ENCODE results near the gene ANKRD33B.
"Not testable (repeated sequence)": the region's sequence is repeated elsewhere in the genome, so short reads cannot be mapped to it uniquely, and the experiment has no call there.

Gene ANKRD33B

GRCh38 chr5:10563945-10564837 is at the start of gene ANKRD33B:
TSS of gene ANKRD33B (plus strand) at chr5:10564070. CDS start at chr5:10564468, 398 bp downstream.
- Histone ChIP-seq H3K4me3 (ENCODE audit: low read length) (peak within 1 kb of the TSS; percentile 96), H3K4me2 (ENCODE audit: low read depth, low read length) (peak within 1 kb of the TSS; percentile 98), H3K9me3 (replicated peaks; ENCODE audit: insufficient read depth, low read length) (no peaks in the 10 kb centered on the region), H3K27ac (ENCODE audit: low read length) (peak within 1 kb of the TSS; percentile 91), H3K27me3 (replicated peaks; ENCODE audit: insufficient read depth, low read length) (no peaks in the 10 kb centered on the region), H3K36me3 (replicated peaks; ENCODE audit: insufficient read depth, low read length) (no peaks in the 10 kb centered on the region), H3K79me2 (ENCODE audit: low read length) (peaks cover 48% of the 10 kb centered on the region), H4K20me1 (ENCODE audit: insufficient read depth, low read length) (peaks cover 5% of the 10 kb centered on the region; the same call in 1 of the 2 replicates), H3K9me2 (replicated peaks; ENCODE audit: insufficient read depth, low read length) (no peaks in the 10 kb centered on the region), H3K4me1 (ENCODE audit: low read length) (0 out of 2 replicates have a peak, but pooled peaks cover 5% of the 10 kb centered on the region), H3F3A (ENCODE audit: insufficient read depth, low read length) (peaks cover 8% of the 10 kb centered on the region), H3K9ac (ENCODE audit: low read length) (peak within 1 kb of the TSS; percentile 81), H2AFZ (ENCODE audit: low read length) (peak within 1 kb of the TSS; percentile 81)
- peak; percentile 88 for DNase-seq
- TF ChIP-seq EZH2 (optimal IDR thresholded peaks at IDR 0.05; ENCODE audit: low read depth, low read length) = no peak
- no peak for TF ChIP-seq CTCF (IDR thresholded peaks at IDR 0.05; ENCODE audit: low read length)
- no peak for TF ChIP-seq EZH2phosphoT487 (IDR thresholded peaks at IDR 0.05; ENCODE audit: low read length)

GRCh38 chr5:10514572-10514971 is 49.3 kb upstream of the ANKRD33B start:
- H3K9ac ChIP-seq (ENCODE audit: low read length) = not testable (repeated sequence)

GRCh38 chr5:10515492-10515891 is 48.4 kb upstream of the ANKRD33B start:
- no peaks in the 10 kb centered on the region for H3F3A ChIP-seq (ENCODE audit: insufficient read depth, low read length)
- H3K79me2 ChIP-seq (ENCODE audit: low read length) = no peaks in the 10 kb centered on the region
- no peak overlapping the region for H3K27ac ChIP-seq (ENCODE audit: low read length)
- H3K36me3 ChIP-seq (replicated peaks; ENCODE audit: insufficient read depth, low read length) = no peaks in the 10 kb centered on the region
- no peaks in the 10 kb centered on the region for H3K9me3 ChIP-seq (replicated peaks; ENCODE audit: insufficient read depth, low read length)
- H3K4me2 ChIP-seq (ENCODE audit: low read depth, low read length) = no peak overlapping the region
- no peak for DNase-seq
- no peak overlapping the region for H3K4me3 ChIP-seq (ENCODE audit: low read length)
- H3K4me1 ChIP-seq (ENCODE audit: low read length) = no peaks in the 10 kb centered on the region
- H3K9me2 ChIP-seq (replicated peaks; ENCODE audit: insufficient read depth, low read length) = no peaks in the 10 kb centered on the region
- H3K27me3 ChIP-seq (replicated peaks; ENCODE audit: insufficient read depth, low read length) = no peaks in the 10 kb centered on the region
- no peaks in the 10 kb centered on the region for H4K20me1 ChIP-seq (ENCODE audit: insufficient read depth, low read length)
- no peak for TF ChIP-seq EZH2phosphoT487 (IDR thresholded peaks at IDR 0.05; ENCODE audit: low read length)
- no peak for TF ChIP-seq CTCF (IDR thresholded peaks at IDR 0.05; ENCODE audit: low read length)
- TF ChIP-seq EZH2 (optimal IDR thresholded peaks at IDR 0.05; ENCODE audit: low read depth, low read length) = no peak
- H2AFZ ChIP-seq (ENCODE audit: low read length) = no peak overlapping the region
- no peak overlapping the region for H3K9ac ChIP-seq (ENCODE audit: low read length)

More at GRCh38 chr5:10514572-10514971, 49.3 kb upstream of the ANKRD33B start:
- H4K20me1 ChIP-seq (ENCODE audit: insufficient read depth, low read length); H3K79me2 ChIP-seq (ENCODE audit: low read length); H3F3A ChIP-seq (ENCODE audit: insufficient read depth, low read length); H3K27me3 ChIP-seq (replicated peaks; ENCODE audit: insufficient read depth, low read length); H3K4me1 ChIP-seq (ENCODE audit: low read length); H3K27ac ChIP-seq (ENCODE audit: low read length); H3K4me2 ChIP-seq (ENCODE audit: low read depth, low read length); H3K9me3 ChIP-seq (replicated peaks; ENCODE audit: insufficient read depth, low read length); H2AFZ ChIP-seq (ENCODE audit: low read length); H3K4me3 ChIP-seq (ENCODE audit: low read length); H3K36me3 ChIP-seq (replicated peaks; ENCODE audit: insufficient read depth, low read length); H3K9me2 ChIP-seq (replicated peaks; ENCODE audit: insufficient read depth, low read length); DNase-seq: not testable (repeated sequence)

GRCh38 chr5:10518347-10518746 is 45.5 kb upstream of the ANKRD33B start:
- H2AFZ ChIP-seq (ENCODE audit: low read length) = no peak overlapping the region
- H3K4me1 ChIP-seq (ENCODE audit: low read length) = no peaks in the 10 kb centered on the region
- no peaks in the 10 kb centered on the region for H3K79me2 ChIP-seq (ENCODE audit: low read length)
- no peak overlapping the region for H3K9ac ChIP-seq (ENCODE audit: low read length)
- H3K4me2 ChIP-seq (ENCODE audit: low read depth, low read length) = no peak overlapping the region
- H3K27me3 ChIP-seq (replicated peaks; ENCODE audit: insufficient read depth, low read length) = no peaks in the 10 kb centered on the region
- no peak for DNase-seq
- TF ChIP-seq EZH2 (optimal IDR thresholded peaks at IDR 0.05; ENCODE audit: low read depth, low read length) (no peak), EZH2phosphoT487 (IDR thresholded peaks at IDR 0.05; ENCODE audit: low read length) (no peak), CTCF (IDR thresholded peaks at IDR 0.05; ENCODE audit: low read length) (no peak)
- H3K27ac ChIP-seq (ENCODE audit: low read length) = no peak overlapping the region
- H3K36me3 ChIP-seq (replicated peaks; ENCODE audit: insufficient read depth, low read length) = no peaks in the 10 kb centered on the region
- no peak overlapping the region for H3K4me3 ChIP-seq (ENCODE audit: low read length)
- no peaks in the 10 kb centered on the region for H3K9me3 ChIP-seq (replicated peaks; ENCODE audit: insufficient read depth, low read length)
- no peaks in the 10 kb centered on the region for H4K20me1 ChIP-seq (ENCODE audit: insufficient read depth, low read length)
- no peaks in the 10 kb centered on the region for H3K9me2 ChIP-seq (replicated peaks; ENCODE audit: insufficient read depth, low read length)
- H3F3A ChIP-seq (ENCODE audit: insufficient read depth, low read length) = no peaks in the 10 kb centered on the region

Measured in MM.1S (cell line).